ENCODE measurements around the gene TPRG1L. TPM values are rescaled to one million over a fixed set of nuclear protein-coding genes. Genes with fewer than 3 reads are reported as not detected.

TPRG1L gene
- total RNA-seq, 1 experiment from 2014 or later, result 24.0 TPM

- Histone ChIP-seq H4K20me1 (ENCODE audit: control insufficient read depth, insufficient read depth, insufficient read length) (no peaks in the 10 kb centered on the region), H2BK12ac (ENCODE audit: insufficient read length, low read depth, low read length) (no peak overlapping the region), H2AFZ (ENCODE audit: low read length) (no peak overlapping the region), H3K23me2 (ENCODE audit: insufficient read length, low read depth, low read length, poor library complexity, severe bottlenecking) (no peaks in the 10 kb centered on the region), H3K56ac (ENCODE audit: insufficient read length, low read depth, low read length) (no peak overlapping the region), H2BK15ac (ENCODE audit: low read depth, low read length) (no peak overlapping the region), H4K5ac (ENCODE audit: insufficient read length, low read depth, low read length) (no peak overlapping the region), H3K79me2 (ENCODE audit: insufficient read depth, low read length) (no peaks in the 10 kb centered on the region), H2BK120ac (ENCODE audit: low read depth, low read length, poor library complexity, severe bottlenecking) (no peak overlapping the region), H2BK5ac (ENCODE audit: insufficient read length, low read length) (no peak overlapping the region), H3K9ac (ENCODE audit: extremely low read depth, insufficient read length, low read length) (no peak overlapping the region), H3K27ac (ENCODE audit: insufficient read length, low read depth, low read length) (no peak overlapping the region), H3K4ac (ENCODE audit: low read depth, low read length) (no peak overlapping the region), H2BK20ac (ENCODE audit: low read depth, low read length, poor library complexity, severe bottlenecking) (no peak overlapping the region), H2AK5ac (ENCODE audit: insufficient read length, low read length) (no peak overlapping the region), H3K4me2 (ENCODE audit: insufficient read depth, insufficient read length, low read length) (no peak overlapping the region), H3K79me1 (ENCODE audit: insufficient read depth, low read depth, low read length, poor library complexity, severe bottlenecking) (no peaks in the 10 kb centered on the region), H3K18ac (ENCODE audit: insufficient read length, low read depth, low read length) (no peak overlapping the region), H4K91ac (ENCODE audit: insufficient read length, low read depth, low read length) (no peak overlapping the region), H4K8ac (replicated peaks; ENCODE audit: insufficient read length, low read depth, low read length) (no peak overlapping the region), H3K9me3 (ENCODE audit: control insufficient read depth, low read depth, low read length) (no peaks in the 10 kb centered on the region), H3K14ac (ENCODE audit: insufficient read depth, low read length) (no peak overlapping the region), H3K23ac (ENCODE audit: insufficient read length, low read depth, low read length) (no peak overlapping the region), H3T11ph (ENCODE audit: low read length) (no peak overlapping the region), H3K4me1 (ENCODE audit: insufficient read depth, low read length) (no peaks in the 10 kb centered on the region), H3K27me3 (ENCODE audit: insufficient read depth, low read length) (no peaks in the 10 kb centered on the region)
- no peak for TF ChIP-seq CTCF (conservative IDR thresholded peaks at IDR 0.05)
- Mint-ChIP-seq H3K4me1 (no peaks in the 10 kb centered on the region), H3K27ac (no peak overlapping the region; a peak in 1 of 7 replicates), H3K36me3 (ENCODE audit: insufficient read depth in 1 of 3, low read depth in 3 of 3) (peaks cover 4 to 7% (median 6%) of the 10 kb centered on the region in 3 experiments; a peak in 4 of 7 replicates), H3K27me3 (ENCODE audit: low read depth) (no peaks in the 10 kb centered on the region), H3K4me3 (no peak overlapping the region), H3K9me3 (no peaks in the 10 kb centered on the region)
- no peak for DNase-seq
- WGBS (ENCODE audit: extremely low coverage, insufficient read length, low lambda C conversion rate), result no CpG with 5 or more reads among the region's 15 CpGs
These were observed 48.8 kb upstream of the TPRG1L start for GRCh38 chr1:3575993-3576392.

All from H9 (cell line).